GM19240 (cell line): ENCODE measurements around the gene PRICKLE2.

ENCODE experiments used
- DNase-seq: peaks from one replicate; pipeline ENCODE4 v3.0.0; 2011; ENCODE audit warnings: low spot score; ENCODE audit not compliant: insufficient read length

PRICKLE2 gene

GRCh38 chr3:64220161-64220914 lies 4.9 kb downstream of the PRICKLE2 start:
- no peak for DNase-seq

GRCh38 chr3:64218746-64219145 lies 6.5 kb downstream of the PRICKLE2 start:
- DNase-seq: no peak

GRCh38 chr3:64218329-64218728 lies 6.9 kb downstream of the PRICKLE2 start:
- no peak for DNase-seq

GRCh38 chr3:64216274-64217147 lies 8.8 kb downstream of the PRICKLE2 start:
- DNase-seq: no peak

- DNase-seq: no peak
Observed at GRCh38 chr3:64215559-64215958, 9.7 kb downstream of the PRICKLE2 start.

- DNase-seq: no peak
Observed at GRCh38 chr3:64215103-64215502, 10.2 kb downstream of the PRICKLE2 start.

- DNase-seq: no peak
Observed at GRCh38 chr3:64214381-64215018, 10.8 kb downstream of the PRICKLE2 start.

- no peak for DNase-seq
Observed at GRCh38 chr3:64213962-64214379, 11.3 kb downstream of the PRICKLE2 start.

GRCh38 chr3:64213224-64213878 lies 11.9 kb downstream of the PRICKLE2 start:
- DNase-seq: no peak

- no peak for DNase-seq
Observed at GRCh38 chr3:64209866-64210621, 15.2 kb downstream of the PRICKLE2 start.

GRCh38 chr3:64207289-64208080 lies 17.8 kb downstream of the PRICKLE2 start:
- no peak for DNase-seq

GRCh38 chr3:64203969-64204908 lies 21.0 kb downstream of the PRICKLE2 start:
- DNase-seq: no peak

GRCh38 chr3:64203216-64203615 lies 22.1 kb downstream of the PRICKLE2 start:
- DNase-seq: no peak

GRCh38 chr3:64199932-64200331 lies 25.3 kb downstream of the PRICKLE2 start:
- DNase-seq: no peak

- DNase-seq: no peak
Observed at GRCh38 chr3:64196236-64196929, 28.9 kb downstream of the PRICKLE2 start.

GRCh38 chr3:64195789-64196188 lies 29.5 kb downstream of the PRICKLE2 start:
- no peak for DNase-seq

- DNase-seq: no peak
Observed at GRCh38 chr3:64191822-64192221, 33.4 kb downstream of the PRICKLE2 start.
